ENCODE results near the gene PTPMT1.

The PTPMT1 gene

GRCh38 chr11:47589977-47590861 lies 24.8 kb downstream of the PTPMT1 start:
- no peak for TF ChIP-seq SPI1 (IDR thresholded peaks at IDR 0.05; ENCODE audit: low read depth, low read length)
- no peak for TF ChIP-seq POLR2A (IDR thresholded peaks at IDR 0.05; ENCODE audit: low read depth, low read length)
- TF ChIP-seq POLR2AphosphoS5 (IDR thresholded peaks at IDR 0.05; ENCODE audit: low read depth, low read length), result no peak
- no peak for TF ChIP-seq PAX5 (IDR thresholded peaks at IDR 0.05; ENCODE audit: insufficient read depth, low read length, severe bottlenecking)
- no peak for TF ChIP-seq TAF1 (IDR thresholded peaks at IDR 0.05; ENCODE audit: low read depth, low read length)
- no peak for TF ChIP-seq POU2F2 (IDR thresholded peaks at IDR 0.05; ENCODE audit: low read depth, low read length)

GRCh38 chr11:47591764-47592163 lies 26.4 kb downstream of the PTPMT1 start:
- no peak for DNase-seq (ENCODE audit: insufficient read length, low spot score)
- TF ChIP-seq POLR2AphosphoS5 (IDR thresholded peaks at IDR 0.05; ENCODE audit: low read depth, low read length), result no peak
- FAIRE-seq, result peak; percentile 47

More at GRCh38 chr11:47589977-47590861, 24.8 kb downstream of the PTPMT1 start:
- no peak for DNase-seq (ENCODE audit: insufficient read length, low spot score)
- no peak for FAIRE-seq

GRCh38 chr11:47592251-47592650 lies 26.9 kb downstream of the PTPMT1 start:
- FAIRE-seq (no peak), DNase-seq (ENCODE audit: insufficient read length, low spot score) (no peak)
- TF ChIP-seq POLR2AphosphoS5 (IDR thresholded peaks at IDR 0.05; ENCODE audit: low read depth, low read length) (no peak), SPI1 (IDR thresholded peaks at IDR 0.05; ENCODE audit: low read depth, low read length) (no peak), PAX5 (IDR thresholded peaks at IDR 0.05; ENCODE audit: insufficient read depth, low read length, severe bottlenecking) (no peak), POLR2A (IDR thresholded peaks at IDR 0.05; ENCODE audit: low read depth, low read length) (no peak), TAF1 (IDR thresholded peaks at IDR 0.05; ENCODE audit: low read depth, low read length) (no peak), POU2F2 (IDR thresholded peaks at IDR 0.05; ENCODE audit: low read depth, low read length) (no peak)

- TF ChIP-seq SPI1 (IDR thresholded peaks at IDR 0.05; ENCODE audit: low read depth, low read length) (no peak), TAF1 (IDR thresholded peaks at IDR 0.05; ENCODE audit: low read depth, low read length) (no peak), POU2F2 (IDR thresholded peaks at IDR 0.05; ENCODE audit: low read depth, low read length) (no peak), PAX5 (IDR thresholded peaks at IDR 0.05; ENCODE audit: insufficient read depth, low read length, severe bottlenecking) (no peak), POLR2AphosphoS5 (IDR thresholded peaks at IDR 0.05; ENCODE audit: low read depth, low read length) (no peak), POLR2A (IDR thresholded peaks at IDR 0.05; ENCODE audit: low read depth, low read length) (no peak)
- FAIRE-seq, result no peak
- DNase-seq (ENCODE audit: insufficient read length, low spot score), result no peak
These were observed 27.6 kb downstream of the PTPMT1 start for GRCh38 chr11:47592970-47593369.

- no peak for TF ChIP-seq SPI1 (IDR thresholded peaks at IDR 0.05; ENCODE audit: low read depth, low read length)
- TF ChIP-seq PAX5 (IDR thresholded peaks at IDR 0.05; ENCODE audit: insufficient read depth, low read length, severe bottlenecking), result no peak
- no peak for TF ChIP-seq TAF1 (IDR thresholded peaks at IDR 0.05; ENCODE audit: low read depth, low read length)
- no peak for TF ChIP-seq POLR2AphosphoS5 (IDR thresholded peaks at IDR 0.05; ENCODE audit: low read depth, low read length)
- no peak for TF ChIP-seq POU2F2 (IDR thresholded peaks at IDR 0.05; ENCODE audit: low read depth, low read length)
- TF ChIP-seq POLR2A (IDR thresholded peaks at IDR 0.05; ENCODE audit: low read depth, low read length), result no peak
- FAIRE-seq (peak; percentile 9), DNase-seq (ENCODE audit: insufficient read length, low spot score) (no peak)
These were observed 28.1 kb downstream of the PTPMT1 start for GRCh38 chr11:47593492-47593933.

GRCh38 chr11:47593934-47594855 lies 28.8 kb downstream of the PTPMT1 start, which contains the start of gene C1QTNF4:
TSS of gene C1QTNF4 (minus strand) at chr11:47594411. CDS start at chr11:47590810, 3,601 bp downstream.
- DNase-seq (ENCODE audit: insufficient read length, low spot score) (no peak), FAIRE-seq (no peak)
- TF ChIP-seq POLR2AphosphoS5 (IDR thresholded peaks at IDR 0.05; ENCODE audit: low read depth, low read length) (no peak), TAF1 (IDR thresholded peaks at IDR 0.05; ENCODE audit: low read depth, low read length) (no peak), PAX5 (IDR thresholded peaks at IDR 0.05; ENCODE audit: insufficient read depth, low read length, severe bottlenecking) (no peak), POU2F2 (IDR thresholded peaks at IDR 0.05; ENCODE audit: low read depth, low read length) (no peak), POLR2A (IDR thresholded peaks at IDR 0.05; ENCODE audit: low read depth, low read length) (no peak), SPI1 (IDR thresholded peaks at IDR 0.05; ENCODE audit: low read depth, low read length) (no peak)

- no peak for FAIRE-seq
- no peak for DNase-seq (ENCODE audit: insufficient read length, low spot score)
- TF ChIP-seq PAX5 (IDR thresholded peaks at IDR 0.05; ENCODE audit: insufficient read depth, low read length, severe bottlenecking) (no peak), SPI1 (IDR thresholded peaks at IDR 0.05; ENCODE audit: low read depth, low read length) (no peak), POLR2AphosphoS5 (IDR thresholded peaks at IDR 0.05; ENCODE audit: low read depth, low read length) (no peak), POLR2A (IDR thresholded peaks at IDR 0.05; ENCODE audit: low read depth, low read length) (no peak), POU2F2 (IDR thresholded peaks at IDR 0.05; ENCODE audit: low read depth, low read length) (no peak), TAF1 (IDR thresholded peaks at IDR 0.05; ENCODE audit: low read depth, low read length) (no peak)
These were observed 29.6 kb downstream of the PTPMT1 start for GRCh38 chr11:47595029-47595428.

- DNase-seq (ENCODE audit: insufficient read length, low spot score) (no peak), FAIRE-seq (no peak)
- TF ChIP-seq POU2F2 (IDR thresholded peaks at IDR 0.05; ENCODE audit: low read depth, low read length), result no peak
- TF ChIP-seq SPI1 (IDR thresholded peaks at IDR 0.05; ENCODE audit: low read depth, low read length), result no peak
- no peak for TF ChIP-seq TAF1 (IDR thresholded peaks at IDR 0.05; ENCODE audit: low read depth, low read length)
These were observed 30.6 kb downstream of the PTPMT1 start for GRCh38 chr11:47595967-47596366.

- DNase-seq (ENCODE audit: insufficient read length, low spot score), result no peak
- FAIRE-seq, result no peak
- no peak for TF ChIP-seq PAX5 (IDR thresholded peaks at IDR 0.05; ENCODE audit: insufficient read depth, low read length, severe bottlenecking)
- TF ChIP-seq POU2F2 (IDR thresholded peaks at IDR 0.05; ENCODE audit: low read depth, low read length), result no peak
- TF ChIP-seq SPI1 (IDR thresholded peaks at IDR 0.05; ENCODE audit: low read depth, low read length), result no peak
- TF ChIP-seq TAF1 (IDR thresholded peaks at IDR 0.05; ENCODE audit: low read depth, low read length), result no peak
- no peak for TF ChIP-seq POLR2A (IDR thresholded peaks at IDR 0.05; ENCODE audit: low read depth, low read length)
- TF ChIP-seq POLR2AphosphoS5 (IDR thresholded peaks at IDR 0.05; ENCODE audit: low read depth, low read length), result no peak
These were observed 34.5 kb downstream of the PTPMT1 start for GRCh38 chr11:47599902-47600301.

All from GM12891 (cell line).